A673 (cell line): ENCODE data around the gene NEURL1. TPM values are rescaled to one million over a fixed set of nuclear protein-coding genes. Genes with fewer than 3 reads are reported as not detected.

ENCODE experiments used
- BruUV-seq: library from RNA; stranded (reverse); fragments of 400-500 nt; replicated peaks from 2 replicates; lab custom pipeline; 2021; lab: Mats Ljungman, UMichigan
- CTCF ChIA-PET: fragments of 300-600 bp; sonication (Branson Sonifier 250); formaldehyde crosslinking; loops from one replicate; lab custom pipeline; 2022; ENCODE audit warnings: antibody characterized with exemption; lab: Charles Lee
- POLR2A ChIA-PET: fragments of 300-600 bp; sonication (Branson Sonifier 250); formaldehyde crosslinking; loops from one replicate; lab custom pipeline; 2022; ENCODE audit warnings: antibody characterized with exemption; ENCODE audit not compliant: low non-redundant PET; lab: Charles Lee
- DNase-seq: peaks from one replicate; pipeline ENCODE4 v3.0.0-alpha.2; 2015; ENCODE audit warnings: low spot score
- H3K27ac ChIP-seq: fragments of 200-600 bp; sonication (generic); 2 replicates; pipeline ENCODE4 v1.5.1; 2016; ENCODE audit warnings: mixed run types, low read depth, mild to moderate bottlenecking, mixed read lengths, antibody characterized with exemption, low read length; ENCODE audit not compliant: poor library complexity, severe bottlenecking
- H3K27me3 ChIP-seq: fragments of 200-600 bp; sonication (generic); replicated peaks from 2 replicates; pipeline ENCODE4 v1.6.1; 2017; ENCODE audit warnings: mixed run types, low read depth, mild to moderate bottlenecking, mixed read lengths, antibody characterized with exemption, low read length; ENCODE audit not compliant: insufficient read depth, poor library complexity
- H3K36me3 ChIP-seq: fragments of 200-600 bp; sonication (generic); 2 replicates; pipeline ENCODE4 v1.6.1; 2016; ENCODE audit warnings: mixed run types, mild to moderate bottlenecking, mixed read lengths, antibody characterized with exemption, low read length; ENCODE audit not compliant: insufficient read depth, poor library complexity, severe bottlenecking
- H3K4me1 ChIP-seq: fragments of 200-600 bp; sonication (generic); 2 replicates; pipeline ENCODE4 v1.6.1; 2017; ENCODE audit warnings: mixed run types, mild to moderate bottlenecking, mixed read lengths, antibody characterized with exemption, low read length; ENCODE audit not compliant: insufficient read depth, poor library complexity, severe bottlenecking
- H3K4me3 ChIP-seq: fragments of 200-600 bp; sonication (generic); 2 replicates; pipeline ENCODE4 v1.5.1; 2016; ENCODE audit warnings: low read depth, mixed run types, mild to moderate bottlenecking, mixed read lengths, low read length; ENCODE audit not compliant: poor library complexity, severe bottlenecking
- H3K9me3 ChIP-seq: fragments of 200-600 bp; sonication (generic); 2 replicates; pipeline ENCODE4 v1.6.1; 2016; ENCODE audit warnings: mixed run types, low read depth, mild to moderate bottlenecking, mixed read lengths, antibody characterized with exemption, low read length; ENCODE audit not compliant: poor library complexity, severe bottlenecking
- EZH2 ChIP-seq: fragments of 200-600 bp; sonication (generic); IDR thresholded peaks from 2 replicates; pipeline ENCODE4 v1.6.1; 2017; ENCODE audit warnings: borderline replicate concordance, low read depth, mild to moderate bottlenecking, mixed read lengths, antibody characterized with exemption, low read length; ENCODE audit not compliant: poor library complexity, severe bottlenecking
- intact Hi-C: fragments of 100-400 bp; cut with micrococcal nuclease; formaldehyde crosslinking; loops from one replicate; pipeline ENCODE4 v1.10.0; 2022; ENCODE audit not compliant: unreplicated experiment
- total RNA-seq: library from RNA; stranded (reverse); gene quantifications from 2 replicates; pipeline ENCODE4 v1.2.3, GENCODE V29; 2021
- TF ChIP-seq, protein P1 (sequence below): fragments of 300-800, 200-600 bp; sonication (generic); conservative IDR thresholded peaks from 2 replicates; pipeline ENCODE4 v1.5.1; 2017; ENCODE audit warnings: low read depth, mild to moderate bottlenecking, antibody characterized with exemption, low read length, moderate library complexity, mixed read lengths

The NEURL1 gene
- total RNA-seq, 1 experiment from 2014 or later = 0.52 TPM

DNA sequence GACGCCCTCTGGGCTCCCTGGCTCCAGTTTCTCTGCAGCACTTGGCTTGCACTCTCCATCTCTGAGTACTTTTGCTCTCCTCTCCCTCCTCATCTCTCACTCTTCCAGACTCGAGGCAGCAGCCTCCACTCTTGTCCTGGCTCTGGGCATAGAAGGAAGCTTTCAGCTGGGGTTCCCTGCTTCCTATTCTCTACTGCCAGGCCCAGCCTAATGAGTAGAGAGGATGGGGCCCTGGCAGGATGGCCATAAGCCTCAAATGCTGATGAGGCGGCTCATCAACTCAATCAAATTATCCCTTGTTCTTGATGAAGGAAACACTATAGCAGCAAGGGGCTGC lies 55.8 kb downstream of the NEURL1 start:
- DNase-seq = no peak
- peaks cover 10% of the 10 kb centered on the region for H3K4me1 ChIP-seq
- CTCF ChIA-PET = no interaction called here

DNA sequence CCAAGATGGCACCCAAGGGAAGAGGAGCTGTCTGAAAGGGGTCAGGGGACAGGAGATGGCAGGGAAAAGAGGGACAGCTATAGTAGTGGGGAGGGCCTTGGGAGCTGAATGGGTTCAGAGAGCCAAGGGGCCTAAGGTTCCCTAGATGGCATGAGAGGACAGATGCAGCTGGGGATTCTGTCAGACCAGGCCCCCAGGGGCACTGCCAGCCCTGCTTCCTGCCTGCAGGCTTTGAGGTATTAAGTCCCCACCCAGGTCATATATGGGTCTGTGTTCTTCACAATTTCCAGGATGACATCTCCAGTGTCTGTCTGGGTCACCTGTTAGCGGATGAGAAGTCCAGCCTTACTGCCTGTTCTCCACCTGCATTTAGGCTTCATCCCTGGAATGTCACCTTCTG lies 56.7 kb downstream of the NEURL1 start:
- Histone ChIP-seq H3K4me3 (no peak overlapping the region), H3K27me3 (no peaks in the 10 kb centered on the region), H3K36me3 (no peaks in the 10 kb centered on the region), H3K9me3 (no peaks in the 10 kb centered on the region), H3K27ac (no peak overlapping the region), H3K4me1 (peaks cover 10% of the 10 kb centered on the region)
- ChIA-PET CTCF (no interaction called here), POLR2A (interaction anchor here (0.6 kb wide), 1 partner anchor 104 kb away, joined by 3 read pairs; no protein-coding TSS in a partner anchor)
- intact Hi-C loops = no loop called here
- TF ChIP-seq EZH2 = no peak
- TF ChIP-seq, protein P1, sequence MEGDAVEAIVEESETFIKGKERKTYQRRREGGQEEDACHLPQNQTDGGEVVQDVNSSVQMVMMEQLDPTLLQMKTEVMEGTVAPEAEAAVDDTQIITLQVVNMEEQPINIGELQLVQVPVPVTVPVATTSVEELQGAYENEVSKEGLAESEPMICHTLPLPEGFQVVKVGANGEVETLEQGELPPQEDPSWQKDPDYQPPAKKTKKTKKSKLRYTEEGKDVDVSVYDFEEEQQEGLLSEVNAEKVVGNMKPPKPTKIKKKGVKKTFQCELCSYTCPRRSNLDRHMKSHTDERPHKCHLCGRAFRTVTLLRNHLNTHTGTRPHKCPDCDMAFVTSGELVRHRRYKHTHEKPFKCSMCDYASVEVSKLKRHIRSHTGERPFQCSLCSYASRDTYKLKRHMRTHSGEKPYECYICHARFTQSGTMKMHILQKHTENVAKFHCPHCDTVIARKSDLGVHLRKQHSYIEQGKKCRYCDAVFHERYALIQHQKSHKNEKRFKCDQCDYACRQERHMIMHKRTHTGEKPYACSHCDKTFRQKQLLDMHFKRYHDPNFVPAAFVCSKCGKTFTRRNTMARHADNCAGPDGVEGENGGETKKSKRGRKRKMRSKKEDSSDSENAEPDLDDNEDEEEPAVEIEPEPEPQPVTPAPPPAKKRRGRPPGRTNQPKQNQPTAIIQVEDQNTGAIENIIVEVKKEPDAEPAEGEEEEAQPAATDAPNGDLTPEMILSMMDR = no peak
- no TSS peak for BruUV-seq
- DNase-seq = no peak

More for the DNA sequence above, 55.8 kb downstream of the NEURL1 start:
- no peak overlapping the region for H3K4me3 ChIP-seq
- no TSS peak for BruUV-seq
- no peaks in the 10 kb centered on the region for H3K36me3 ChIP-seq
- intact Hi-C loops = no loop called here
- H3K9me3 ChIP-seq = no peaks in the 10 kb centered on the region
- TF ChIP-seq, protein P1 = no peak
- no peak for TF ChIP-seq EZH2
- POLR2A ChIA-PET = no interaction called here
- H3K27ac ChIP-seq = no peak overlapping the region
- no peaks in the 10 kb centered on the region for H3K27me3 ChIP-seq

DNA sequence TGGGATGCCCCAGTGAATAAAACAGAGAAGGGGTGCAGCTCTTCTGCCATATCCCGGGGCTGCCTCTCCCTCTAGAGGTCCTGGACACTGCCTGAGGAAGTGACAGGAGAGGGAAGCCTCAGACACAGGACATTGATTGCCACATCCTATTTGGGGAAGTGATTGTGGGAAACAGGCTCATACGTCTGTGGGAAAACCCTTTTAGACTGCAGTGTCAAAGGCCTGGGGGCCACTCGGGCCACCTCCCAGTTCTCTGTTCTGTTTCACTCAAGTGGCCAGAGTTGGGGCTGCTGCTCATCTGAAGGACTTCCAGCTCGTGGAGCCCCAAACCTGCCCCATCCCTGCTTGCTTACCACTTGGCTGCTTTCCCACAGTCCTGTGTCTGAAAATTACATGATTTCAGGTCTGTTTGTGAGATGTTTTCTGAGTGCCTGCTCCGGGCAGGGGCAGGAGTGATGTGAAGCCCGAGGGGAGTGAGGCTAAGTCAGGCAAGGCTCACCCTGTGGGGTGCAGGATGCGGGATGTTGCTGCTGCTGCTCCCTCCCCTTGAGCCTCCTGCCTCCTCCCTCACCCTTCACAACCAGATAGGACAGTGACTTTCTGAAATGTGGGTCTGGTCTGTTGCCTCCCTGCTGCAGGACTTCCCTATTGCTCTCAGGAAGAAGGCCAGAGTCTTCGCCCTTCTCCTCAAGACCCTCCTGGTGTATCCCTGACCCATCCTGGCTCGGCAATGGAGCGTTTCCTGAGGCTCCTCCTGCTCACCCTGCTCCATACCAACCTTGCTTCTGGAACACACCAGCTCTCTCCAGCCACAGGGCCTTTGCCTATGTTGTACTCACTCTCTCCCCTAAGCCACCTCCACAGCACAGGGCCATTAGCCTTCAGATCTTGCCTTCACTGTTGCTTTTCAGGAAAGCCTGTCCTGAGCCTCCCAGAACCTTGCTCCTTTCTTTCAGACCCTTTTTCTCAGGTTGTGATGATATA lies 58.4 kb downstream of the NEURL1 start:
- intact Hi-C loops = no loop called here
- Histone ChIP-seq H3K27me3 (no peaks in the 10 kb centered on the region), H3K4me1 (peaks cover 10% of the 10 kb centered on the region), H3K9me3 (no peaks in the 10 kb centered on the region), H3K4me3 (no peak overlapping the region), H3K36me3 (no peaks in the 10 kb centered on the region), H3K27ac (no peak overlapping the region)
- ChIA-PET POLR2A (no interaction called here), CTCF (no interaction called here)
- no peak for TF ChIP-seq EZH2
- TF ChIP-seq, protein P1 = no peak
- BruUV-seq = no TSS peak
- no peak for DNase-seq
